NCI-H2196 treated with DMSO at 0.1 percent for 48 hours (cell line): ENCODE measurements around the gene DGKB.

Experiments
- DNase-seq: peaks from one replicate; lab custom pipeline; 2025; ENCODE audit not compliant: unreplicated experiment; lab: John Stamatoyannopoulos, UW

DGKB gene

GRCh38 chr7:14691034-14691433 lies 211.5 kb downstream of the DGKB start:
- no peak for DNase-seq

GRCh38 chr7:14690486-14690885 lies 212.1 kb downstream of the DGKB start:
- no peak for DNase-seq

DNA sequence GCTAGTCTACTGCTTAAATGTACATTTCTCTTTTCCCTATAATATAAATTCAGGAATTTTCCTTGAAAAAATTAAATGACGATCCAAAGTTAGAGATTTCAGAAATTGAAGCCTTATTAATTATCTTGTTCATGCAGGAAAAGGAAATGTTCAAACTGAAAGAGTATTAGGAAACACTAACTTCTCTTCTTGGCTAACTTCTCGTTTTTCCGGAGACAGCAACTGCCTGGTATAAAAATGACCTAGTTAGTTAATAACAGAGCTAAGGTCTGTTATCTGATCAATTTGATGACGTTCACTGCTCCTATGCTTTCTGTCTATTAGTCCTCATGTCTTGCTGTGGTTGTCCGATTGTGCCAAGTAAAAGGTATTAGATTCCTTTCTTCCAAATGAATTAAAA lies 212.5 kb downstream of the DGKB start:
- DNase-seq: no peak

DNA sequence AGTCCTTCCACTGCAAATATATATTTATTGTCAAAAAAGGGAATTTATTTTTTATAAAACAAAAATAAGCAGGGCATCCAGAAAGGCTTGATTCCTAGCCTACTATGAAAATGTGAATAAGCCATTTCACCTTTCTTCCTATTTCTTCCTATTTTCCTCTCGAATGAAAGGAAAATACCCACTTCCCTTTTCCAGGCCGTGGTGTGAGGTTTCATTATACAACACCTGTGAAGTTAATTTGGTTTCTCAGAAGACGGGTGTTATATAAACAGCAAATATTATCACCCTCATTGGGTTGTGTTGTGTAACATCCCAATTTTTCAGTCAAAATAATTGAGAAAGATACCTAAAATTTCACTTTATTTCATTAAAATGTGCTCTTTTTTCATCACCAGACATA lies 214.3 kb downstream of the DGKB start:
- no peak for DNase-seq

DNA sequence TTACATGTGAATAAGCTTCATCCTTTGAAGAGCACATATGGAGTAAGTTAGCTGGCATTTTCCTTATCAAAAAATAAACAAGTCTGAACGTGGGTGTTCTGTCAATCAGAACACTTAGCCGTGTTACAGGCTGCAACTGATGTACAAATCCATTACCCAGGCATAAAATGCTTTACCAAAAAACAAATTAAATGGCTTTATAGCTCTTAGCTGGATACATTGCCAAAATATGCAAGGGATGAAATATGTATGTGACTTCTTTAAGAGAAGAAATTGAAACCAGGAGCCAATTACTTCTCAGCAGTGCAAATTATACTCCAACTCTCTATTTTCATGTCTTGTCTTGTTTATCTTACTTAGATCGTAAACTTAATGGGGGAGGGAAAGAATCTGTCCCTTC lies 214.8 kb downstream of the DGKB start:
- DNase-seq: no peak

DNA sequence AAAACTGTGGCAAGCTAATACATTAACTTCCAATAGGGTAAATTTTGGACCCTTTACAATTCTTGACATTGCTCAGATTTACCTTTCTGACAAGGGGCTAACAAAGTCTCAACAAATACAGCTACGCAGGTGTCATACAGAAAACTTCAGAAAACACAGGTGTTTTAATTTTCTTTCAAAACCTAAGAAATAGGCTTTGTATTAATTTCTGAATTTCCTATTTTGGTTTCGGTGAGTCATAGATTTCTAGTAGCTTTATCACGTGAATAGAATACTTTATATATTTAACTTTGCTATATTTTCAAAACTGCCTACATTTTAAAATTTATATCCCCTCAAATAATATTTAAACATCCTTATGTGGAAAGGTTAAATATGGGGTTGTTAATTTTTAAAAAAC lies 215.3 kb downstream of the DGKB start:
- DNase-seq: no peak

DNA sequence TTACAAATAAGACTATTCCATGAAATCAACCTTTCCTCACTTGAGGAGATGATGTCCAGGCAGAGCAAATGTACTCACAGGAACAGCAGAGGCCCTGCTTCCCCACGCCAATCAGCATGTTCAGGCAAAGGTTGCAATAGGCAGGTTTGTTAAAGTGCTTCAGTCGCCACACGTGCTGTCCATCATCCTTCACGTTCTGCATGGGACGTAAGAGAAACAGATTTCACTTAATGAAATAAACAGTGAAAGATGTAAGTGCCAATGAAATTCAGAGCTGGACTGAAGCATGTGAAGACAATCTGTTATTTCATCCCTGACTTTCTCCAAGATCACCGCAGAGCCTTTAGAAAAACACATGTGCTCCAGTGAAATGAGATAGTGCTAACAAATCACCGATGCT lies 217.4 kb downstream of the DGKB start:
- DNase-seq: no peak

DNA sequence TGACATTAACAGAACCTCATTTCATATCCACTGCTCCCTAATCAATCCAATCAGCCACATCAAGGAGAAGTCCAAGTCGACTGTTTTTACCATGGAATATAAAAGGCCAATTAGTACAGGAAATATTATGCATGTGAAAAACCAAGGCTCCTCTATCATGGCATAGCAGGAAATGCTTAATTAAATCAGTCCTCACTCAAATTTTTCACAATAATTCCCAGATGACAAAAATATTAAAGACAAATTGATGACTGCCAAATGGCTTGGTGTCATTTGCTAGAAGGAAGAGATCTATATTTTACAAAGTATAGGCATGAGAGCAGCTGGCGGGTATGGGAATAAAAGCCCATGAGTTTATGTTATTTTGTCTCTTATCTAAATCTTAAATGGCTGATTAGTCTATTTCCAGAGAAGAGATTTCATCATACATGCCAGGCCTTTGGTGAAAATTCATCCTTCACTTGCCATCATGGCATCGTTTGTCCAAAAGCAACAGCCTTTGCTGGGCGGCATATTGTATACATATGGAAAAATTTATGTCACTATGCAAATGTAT lies 219.6 kb downstream of the DGKB start:
- no peak for DNase-seq

DNA sequence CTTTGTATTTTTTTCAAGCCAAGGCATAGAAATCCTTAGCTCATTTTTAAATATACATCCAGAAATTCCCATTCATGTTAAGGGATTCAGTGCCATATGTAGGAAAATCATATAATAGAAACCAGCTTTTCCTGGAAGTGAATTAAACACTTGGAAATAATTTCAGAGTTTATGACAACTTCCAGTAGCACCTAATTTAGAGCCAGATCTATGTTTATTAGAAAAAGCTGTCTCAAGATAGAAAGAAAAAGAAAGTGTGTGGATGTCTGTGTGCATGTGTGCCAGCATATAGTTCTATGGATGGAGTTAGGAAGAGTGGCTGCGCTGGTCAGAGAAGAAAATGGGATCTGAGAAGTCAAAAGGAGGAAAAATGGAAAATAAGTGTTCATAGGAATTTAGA lies 225.7 kb downstream of the DGKB start:
- DNase-seq: no peak

DNA sequence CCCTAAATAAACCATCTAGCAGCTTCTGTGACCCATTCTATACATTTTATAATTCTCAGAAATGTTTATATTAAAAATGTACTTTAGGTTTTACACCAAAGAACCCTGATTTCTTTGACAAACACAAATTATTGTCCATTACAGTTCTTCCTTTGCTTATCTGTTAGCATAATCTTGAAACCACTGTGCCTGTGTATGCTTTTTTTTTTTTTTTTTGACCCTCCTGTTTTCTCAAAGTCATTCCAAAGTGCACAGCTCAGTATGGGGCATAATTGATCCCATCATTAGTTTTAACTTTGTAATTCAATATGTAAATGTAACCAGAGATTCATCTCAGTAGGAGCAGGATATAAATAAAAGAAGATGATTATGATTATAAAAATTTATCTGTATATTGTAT lies 229.3 kb downstream of the DGKB start:
- no peak for DNase-seq

DNA sequence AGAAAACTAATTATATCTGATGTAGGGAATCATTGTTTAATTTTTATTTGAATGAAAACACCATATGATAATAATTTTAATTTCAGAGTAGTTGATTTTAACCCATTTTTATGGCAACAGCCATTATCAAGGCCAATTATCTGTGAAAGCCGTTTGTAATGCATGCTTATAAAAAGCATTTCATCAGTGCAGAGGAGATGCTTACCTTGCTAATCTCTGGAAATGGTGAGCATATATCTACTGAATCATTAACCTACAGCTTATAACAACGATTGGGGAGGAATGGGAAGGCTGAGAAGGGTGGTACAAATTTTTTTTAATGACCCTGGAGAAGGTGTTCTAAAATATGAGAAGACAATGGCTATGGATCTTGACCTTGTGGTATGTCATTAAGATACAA lies 235.6 kb downstream of the DGKB start:
- no peak for DNase-seq

DNA sequence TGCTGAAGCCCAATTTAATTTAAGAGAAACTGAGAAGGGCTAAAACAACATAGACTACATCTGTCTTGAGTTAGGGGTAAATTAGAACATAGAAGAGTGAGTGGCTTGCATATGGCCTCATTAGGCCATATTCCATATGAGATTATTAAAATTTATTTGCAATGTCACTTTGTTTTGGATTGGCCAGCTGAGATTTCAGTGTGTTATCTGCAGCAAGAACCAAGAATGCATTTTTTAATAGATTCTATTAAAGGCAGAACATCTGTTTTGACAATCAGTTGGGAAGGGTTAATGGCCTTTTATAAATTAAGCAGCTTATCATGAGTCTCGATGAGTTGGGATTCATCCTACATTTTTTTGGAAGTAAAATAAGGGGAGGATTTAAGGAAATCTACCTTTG lies 236.2 kb downstream of the DGKB start:
- DNase-seq: no peak

GRCh38 chr7:14639801-14640200 lies 262.8 kb downstream of the DGKB start:
- peak; percentile 36 for DNase-seq

DNA sequence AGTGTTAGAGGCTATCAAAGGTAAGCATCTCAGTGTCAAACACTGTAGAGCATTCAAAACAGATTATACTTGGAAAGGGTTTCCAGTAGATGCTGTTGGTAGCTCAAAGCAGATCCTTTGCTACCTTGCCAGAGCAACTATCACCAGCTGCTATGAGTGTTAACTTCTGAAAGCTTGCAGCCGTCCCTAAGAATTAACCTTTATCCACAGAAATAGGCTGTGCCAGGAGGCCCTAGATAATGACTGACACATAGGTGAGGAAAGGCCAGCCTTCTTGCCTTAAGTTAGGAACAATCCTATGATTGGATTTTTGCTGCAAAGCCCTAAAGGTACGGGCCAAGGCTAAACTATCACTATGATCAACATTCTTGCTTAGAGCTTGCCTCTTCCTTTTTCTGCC lies 263.2 kb downstream of the DGKB start:
- no peak for DNase-seq

GRCh38 chr7:14637968-14638367 lies 264.6 kb downstream of the DGKB start:
- DNase-seq: no peak

- DNase-seq: no peak
Observed at GRCh38 chr7:14635955-14636354, 266.6 kb downstream of the DGKB start.

- DNase-seq: no peak
Observed at GRCh38 chr7:14630048-14630447, 272.5 kb downstream of the DGKB start.

DNA sequence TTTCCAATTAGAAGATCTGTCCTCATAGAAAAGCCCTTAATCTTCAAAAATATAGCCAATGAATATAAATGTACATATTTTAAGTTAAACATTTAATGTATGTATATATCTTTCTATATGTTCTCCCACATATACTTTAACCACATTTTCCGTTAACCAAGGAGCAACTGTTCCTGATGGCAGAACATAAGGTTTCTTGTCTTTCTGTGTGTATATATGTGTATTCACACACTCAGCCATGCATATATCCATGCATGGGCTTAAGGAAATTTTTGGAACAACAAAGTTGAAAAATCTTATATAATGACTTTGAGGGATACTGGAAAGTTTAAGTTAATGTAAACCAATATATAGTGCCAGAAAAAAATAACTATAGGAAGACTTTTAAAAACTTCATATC lies 274.0 kb downstream of the DGKB start:
- no peak for DNase-seq

- DNase-seq: no peak
Observed at GRCh38 chr7:14626076-14626475, 276.5 kb downstream of the DGKB start.

DNA sequence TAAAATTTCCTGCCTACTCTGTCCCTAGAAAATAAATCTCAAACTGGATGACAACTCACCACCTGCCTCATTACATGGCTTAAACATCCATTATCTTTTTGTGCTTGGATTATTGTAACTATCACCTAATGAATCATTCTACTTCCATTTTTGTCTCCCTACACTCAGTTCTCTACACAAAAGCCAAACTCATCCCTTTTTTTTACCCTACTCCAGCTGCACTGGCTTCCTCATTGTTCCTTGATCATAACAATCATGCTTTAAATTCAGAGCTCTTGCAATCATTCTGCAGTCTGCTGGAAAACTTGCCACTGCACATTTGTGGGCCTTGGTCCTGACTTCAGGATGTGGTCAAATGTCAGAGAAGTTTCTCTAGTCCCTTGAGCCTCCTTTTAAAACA lies 280.0 kb downstream of the DGKB start:
- DNase-seq: no peak

- DNase-seq: no peak
Observed at GRCh38 chr7:14606101-14606500, 296.4 kb downstream of the DGKB start.

DNA sequence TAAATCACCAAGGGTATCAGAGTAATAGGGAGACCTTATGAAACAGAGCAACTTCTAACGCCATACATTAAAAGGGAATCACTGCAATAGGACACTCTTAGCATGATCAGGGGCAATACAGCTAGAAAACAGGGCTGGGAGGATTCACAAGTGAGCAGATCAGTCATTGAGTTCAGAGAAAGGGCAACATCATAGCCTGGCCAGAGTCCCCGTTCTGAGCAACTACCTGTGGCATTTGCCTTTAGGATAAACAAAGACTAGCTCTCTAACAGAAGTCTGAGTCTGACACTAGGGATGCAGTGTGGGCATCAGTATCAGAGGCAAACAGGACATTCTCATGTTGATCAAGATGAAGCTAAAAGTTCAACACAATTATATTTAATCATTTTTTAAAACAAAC lies 297.9 kb downstream of the DGKB start:
- no peak for DNase-seq

DNA sequence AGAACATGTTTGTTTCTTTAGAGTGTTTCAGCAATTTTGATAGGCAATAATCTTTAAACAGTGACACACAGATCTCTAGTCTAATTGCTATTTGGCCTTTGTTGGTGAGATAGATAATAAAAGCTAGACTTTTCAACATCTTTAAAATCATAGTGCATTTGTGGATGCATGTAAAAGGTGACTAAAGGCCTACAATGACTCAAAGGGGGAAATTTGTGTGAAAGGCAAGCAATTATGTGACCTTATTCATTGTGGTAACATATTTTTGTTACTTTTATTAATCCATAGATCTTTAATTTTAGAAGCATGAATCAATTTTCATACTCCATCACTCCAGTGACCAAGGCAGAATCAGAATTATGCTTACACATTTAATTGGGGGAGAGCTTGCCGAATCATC lies 299.7 kb downstream of the DGKB start:
- no peak for DNase-seq
